ENCODE data around the gene SMOC2. TPM values are rescaled to one million over a fixed set of nuclear protein-coding genes. Genes with fewer than 3 reads are reported as not detected.
A peak's percentile ranks its signal among the peaks of the same experiment; 100 is the strongest.

SMOC2 gene
- total and polyA plus RNA-seq, 4 donors = 203 to 369 (median 266) TPM

- intact Hi-C loops (cut with DNase I) = no loop called here
- ATAC-seq (ENCODE audit: low FRiP score) = no peak
- Histone ChIP-seq H3K27ac (ENCODE audit: low read depth in 1 of 2, low read length in 2 of 2) (no peak overlapping the region), H3K36me3 (ENCODE audit: control insufficient read depth in 1 of 2, insufficient read depth in 2 of 2, low read length in 1 of 2) (no peaks in the 10 kb centered on the region), H3K27me3 (ENCODE audit: control insufficient read depth in 1 of 2, insufficient read depth in 2 of 2, low read length in 1 of 2) (no peaks in the 10 kb centered on the region), H3K9me3 (ENCODE audit: control insufficient read depth, low read length) (no peaks in the 10 kb centered on the region), H3K4me3 (ENCODE audit: low read length in 2 of 2) (no peak overlapping the region), H3K4me1 (ENCODE audit: control insufficient read depth in 1 of 2, insufficient read depth in 2 of 2, low read length in 2 of 2) (peaks cover 0 to 5% of the 10 kb centered on the region in 2 donors)
- DNase-seq = no peak
- 94 to 96% methylated on average over 11 of the region's 11 CpGs for WGBS, 2 donors
Observed at GRCh38 chr6:168448243-168448855, 7.4 kb downstream of the SMOC2 start.

GRCh38 chr6:168450917-168451316 lies 9.9 kb downstream of the SMOC2 start:
- H3K4me3 ChIP-seq (ENCODE audit: low read length in 2 of 2) = no peak overlapping the region
- no peaks in the 10 kb centered on the region for H3K9me3 ChIP-seq (ENCODE audit: control insufficient read depth, low read length)
- H3K36me3 ChIP-seq (ENCODE audit: control insufficient read depth in 1 of 2, insufficient read depth in 2 of 2, low read length in 1 of 2) = no peaks in the 10 kb centered on the region
- peaks cover 2 to 12% of the 10 kb centered on the region in 2 donors for H3K4me1 ChIP-seq (ENCODE audit: control insufficient read depth in 1 of 2, insufficient read depth in 2 of 2, low read length in 2 of 2)
- intact Hi-C loops (cut with DNase I) = loop anchor here (1.0 to 5.0 kb wide), 3 partner anchors 10 to 91 kb away; partner anchors contain the start of gene SMOC2 (in 1 of the 2)
- WGBS, 2 donors = 31 to 40% methylated on average over 7 of the region's 7 CpGs
- H3K27ac ChIP-seq (ENCODE audit: low read depth in 1 of 2, low read length in 2 of 2) = peak overlapping the region; percentile 79 to 85
- ATAC-seq (ENCODE audit: low FRiP score) = no peak
- DNase-seq = no peak
- H3K27me3 ChIP-seq (ENCODE audit: control insufficient read depth in 1 of 2, insufficient read depth in 2 of 2, low read length in 1 of 2) = no peaks in the 10 kb centered on the region

GRCh38 chr6:168451805-168452517 lies 11.0 kb downstream of the SMOC2 start:
- H3K27me3 ChIP-seq (ENCODE audit: control insufficient read depth in 1 of 2, insufficient read depth in 2 of 2, low read length in 1 of 2) = no peaks in the 10 kb centered on the region
- intact Hi-C loops (cut with DNase I) = loop anchor here (1.0 to 5.0 kb wide), 3 partner anchors 11 to 90 kb away; partner anchors contain the start of gene SMOC2 (in 1 of the 2)
- ATAC-seq (ENCODE audit: low FRiP score) (peak; percentile 53), DNase-seq (no peak)
- no peak overlapping the region for H3K4me3 ChIP-seq (ENCODE audit: low read length in 2 of 2)
- H3K27ac ChIP-seq (ENCODE audit: low read depth in 1 of 2, low read length in 2 of 2) = peak overlapping the region; percentile 90
- peaks cover 2 to 12% of the 10 kb centered on the region in 2 donors for H3K4me1 ChIP-seq (ENCODE audit: control insufficient read depth in 1 of 2, insufficient read depth in 2 of 2, low read length in 2 of 2)
- 3 to 4% methylated on average over 5 of the region's 5 CpGs for WGBS, 2 donors
- H3K9me3 ChIP-seq (ENCODE audit: control insufficient read depth, low read length) = no peaks in the 10 kb centered on the region
- H3K36me3 ChIP-seq (ENCODE audit: control insufficient read depth in 1 of 2, insufficient read depth in 2 of 2, low read length in 1 of 2) = no peaks in the 10 kb centered on the region

- Histone ChIP-seq H3K27ac (ENCODE audit: low read depth in 1 of 2, low read length in 2 of 2) (peak overlapping the region; percentile 83 to 85), H3K36me3 (ENCODE audit: control insufficient read depth in 1 of 2, insufficient read depth in 2 of 2, low read length in 1 of 2) (no peaks in the 10 kb centered on the region), H3K4me3 (ENCODE audit: low read length in 2 of 2) (no peak overlapping the region), H3K4me1 (ENCODE audit: control insufficient read depth in 1 of 2, insufficient read depth in 2 of 2, low read length in 2 of 2) (peaks cover 2 to 12% of the 10 kb centered on the region in 2 donors), H3K9me3 (ENCODE audit: control insufficient read depth, low read length) (no peaks in the 10 kb centered on the region), H3K27me3 (ENCODE audit: control insufficient read depth in 1 of 2, insufficient read depth in 2 of 2, low read length in 1 of 2) (no peaks in the 10 kb centered on the region)
- 10% methylated on average over 18 of the region's 18 CpGs for WGBS, 2 donors
- DNase-seq = peak; percentile 70 to 87
- intact Hi-C loops (cut with DNase I) = loop anchor here (5.0 kb wide), 2 partner anchors 74 to 89 kb away; no protein-coding TSS in a partner anchor
- ATAC-seq (ENCODE audit: low FRiP score) = peak; percentile 51
Observed at GRCh38 chr6:168452685-168453377, 11.8 kb downstream of the SMOC2 start.

GRCh38 chr6:168455847-168456530 lies 15.0 kb downstream of the SMOC2 start:
- WGBS, 2 donors = 80 to 82% methylated on average over 32 of the region's 32 CpGs
- peak overlapping the region; percentile 31 to 54 for H3K27ac ChIP-seq (ENCODE audit: low read depth in 1 of 2, low read length in 2 of 2)
- intact Hi-C loops (cut with DNase I) = no loop called here

GRCh38 chr6:168456907-168457652 lies 16.1 kb downstream of the SMOC2 start:
- Histone ChIP-seq H3K27me3 (ENCODE audit: control insufficient read depth in 1 of 2, insufficient read depth in 2 of 2, low read length in 1 of 2) (no peaks in the 10 kb centered on the region), H3K27ac (ENCODE audit: low read depth in 1 of 2, low read length in 2 of 2) (no peak overlapping the region), H3K36me3 (ENCODE audit: control insufficient read depth in 1 of 2, insufficient read depth in 2 of 2, low read length in 1 of 2) (no peaks in the 10 kb centered on the region), H3K4me1 (ENCODE audit: control insufficient read depth in 1 of 2, insufficient read depth in 2 of 2, low read length in 2 of 2) (peaks cover 2 to 8% of the 10 kb centered on the region in 2 donors), H3K9me3 (ENCODE audit: control insufficient read depth, low read length) (no peaks in the 10 kb centered on the region), H3K4me3 (ENCODE audit: low read length in 2 of 2) (no peak overlapping the region)
- WGBS, 2 donors = 84 to 90% methylated on average over 31 of the region's 31 CpGs
- intact Hi-C loops (cut with DNase I) = no loop called here
- no peak for DNase-seq
- no peak for ATAC-seq (ENCODE audit: low FRiP score)

More at GRCh38 chr6:168455847-168456530, 15.0 kb downstream of the SMOC2 start:
- no peaks in the 10 kb centered on the region for H3K27me3 ChIP-seq (ENCODE audit: control insufficient read depth in 1 of 2, insufficient read depth in 2 of 2, low read length in 1 of 2)
- no peaks in the 10 kb centered on the region for H3K9me3 ChIP-seq (ENCODE audit: control insufficient read depth, low read length)
- no peaks in the 10 kb centered on the region for H3K36me3 ChIP-seq (ENCODE audit: control insufficient read depth in 1 of 2, insufficient read depth in 2 of 2, low read length in 1 of 2)
- H3K4me3 ChIP-seq (ENCODE audit: low read length in 2 of 2) = no peak overlapping the region
- DNase-seq = no peak
- no peak for ATAC-seq (ENCODE audit: low FRiP score)
- peaks cover 2 to 11% of the 10 kb centered on the region in 2 donors for H3K4me1 ChIP-seq (ENCODE audit: control insufficient read depth in 1 of 2, insufficient read depth in 2 of 2, low read length in 2 of 2)

- WGBS, 2 donors = 68 to 78% methylated on average over 7 of the region's 7 CpGs
- no peak overlapping the region for H3K27ac ChIP-seq (ENCODE audit: low read depth in 1 of 2, low read length in 2 of 2)
- DNase-seq (no peak), ATAC-seq (ENCODE audit: low FRiP score) (no peak)
- peaks cover 2 to 8% of the 10 kb centered on the region in 2 donors for H3K4me1 ChIP-seq (ENCODE audit: control insufficient read depth in 1 of 2, insufficient read depth in 2 of 2, low read length in 2 of 2)
- H3K36me3 ChIP-seq (ENCODE audit: control insufficient read depth in 1 of 2, insufficient read depth in 2 of 2, low read length in 1 of 2) = no peaks in the 10 kb centered on the region
- no peak overlapping the region for H3K4me3 ChIP-seq (ENCODE audit: low read length in 2 of 2)
- intact Hi-C loops (cut with DNase I) = no loop called here
- no peaks in the 10 kb centered on the region for H3K27me3 ChIP-seq (ENCODE audit: control insufficient read depth in 1 of 2, insufficient read depth in 2 of 2, low read length in 1 of 2)
- H3K9me3 ChIP-seq (ENCODE audit: control insufficient read depth, low read length) = no peaks in the 10 kb centered on the region
Observed at GRCh38 chr6:168457653-168457934, 16.6 kb downstream of the SMOC2 start.

- no peak overlapping the region for H3K27ac ChIP-seq (ENCODE audit: low read depth in 1 of 2, low read length in 2 of 2)
- intact Hi-C loops (cut with DNase I) = no loop called here
Observed at GRCh38 chr6:168458101-168458500, 17.1 kb downstream of the SMOC2 start.

More at GRCh38 chr6:168458101-168458500, 17.1 kb downstream of the SMOC2 start:
- peaks cover 2 to 8% of the 10 kb centered on the region in 2 donors for H3K4me1 ChIP-seq (ENCODE audit: control insufficient read depth in 1 of 2, insufficient read depth in 2 of 2, low read length in 2 of 2)
- no peak overlapping the region for H3K4me3 ChIP-seq (ENCODE audit: low read length in 2 of 2)
- ATAC-seq (ENCODE audit: low FRiP score) (no peak), DNase-seq (no peak)
- WGBS, 2 donors = 92 to 93% methylated on average over 10 to 12 of the region's 12 CpGs
- no peaks in the 10 kb centered on the region for H3K36me3 ChIP-seq (ENCODE audit: control insufficient read depth in 1 of 2, insufficient read depth in 2 of 2, low read length in 1 of 2)
- no peaks in the 10 kb centered on the region for H3K27me3 ChIP-seq (ENCODE audit: control insufficient read depth in 1 of 2, insufficient read depth in 2 of 2, low read length in 1 of 2)
- H3K9me3 ChIP-seq (ENCODE audit: control insufficient read depth, low read length) = no peaks in the 10 kb centered on the region
